Osteocyte (in vitro differentiated cells): Measurements from ENCODE around the gene GRIN2B. TPM values are rescaled to one million over a fixed set of nuclear protein-coding genes. Genes with fewer than 3 reads are reported as not detected.

Source experiments
- DNase-seq: peaks from one replicate; pipeline ENCODE4 v3.0.0; 2021; ENCODE audit warnings: mixed read lengths; ENCODE audit not compliant: unreplicated experiment; ENCODE audit errors: extremely low spot score
- H3K27ac Mint-ChIP-seq: one replicate; pipeline ENCODE4 v1.8.0; 2021; ENCODE audit warnings: mild to moderate bottlenecking, mixed read lengths; ENCODE audit not compliant: unreplicated experiment
- H3K27me3 Mint-ChIP-seq: one replicate; pipeline ENCODE4 v1.8.0; 2021; ENCODE audit warnings: mixed read lengths; ENCODE audit not compliant: unreplicated experiment
- H3K36me3 Mint-ChIP-seq: one replicate; pipeline ENCODE4 v1.8.0; 2021; ENCODE audit warnings: mixed read lengths; ENCODE audit not compliant: unreplicated experiment
- H3K4me1 Mint-ChIP-seq: one replicate; pipeline ENCODE4 v1.8.0; 2021; ENCODE audit warnings: mixed read lengths; ENCODE audit not compliant: unreplicated experiment
- H3K4me3 Mint-ChIP-seq: one replicate; pipeline ENCODE4 v1.8.0; 2021; ENCODE audit warnings: mild to moderate bottlenecking, moderate library complexity, mixed read lengths; ENCODE audit not compliant: unreplicated experiment
- H3K9me3 Mint-ChIP-seq: one replicate; pipeline ENCODE4 v1.8.0; 2021; ENCODE audit warnings: mixed read lengths; ENCODE audit not compliant: unreplicated experiment
- CTCF ChIP-seq: fragments of 200-600 bp; sonication (generic); IDR thresholded peaks from 2 replicates; pipeline ENCODE4 v1.5.0; 2021; ENCODE audit warnings: antibody characterized with exemption, mild to moderate bottlenecking, moderate library complexity
- total RNA-seq: library from RNA; stranded (reverse); gene quantifications from 2 replicates; pipeline ENCODE4 v1.2.1, GENCODE V29; 2021

Gene GRIN2B
- total RNA-seq, 1 donor from 2014 or later, result not detected

DNA sequence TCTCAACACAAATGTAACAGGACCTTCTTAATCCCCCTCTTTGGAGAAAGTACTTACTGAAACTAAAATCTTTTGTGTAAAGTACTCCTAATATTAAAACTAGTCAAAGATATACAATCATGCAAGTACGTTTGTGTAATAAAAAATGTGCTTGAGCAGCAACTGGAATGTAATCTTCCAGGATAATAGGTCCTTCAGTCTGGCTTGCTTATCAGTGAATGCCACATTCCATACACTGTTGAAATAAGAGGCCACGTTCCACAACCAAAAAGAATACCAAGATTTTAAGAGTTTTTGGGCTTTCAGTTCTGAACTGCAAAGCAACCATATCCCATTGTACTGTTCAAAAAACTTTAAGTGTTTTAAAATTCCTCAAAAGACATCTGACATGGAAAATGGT lies 26.2 kb upstream of the GRIN2B start:
- no peaks in the 10 kb centered on the region for H3K4me1 Mint-ChIP-seq
- peaks cover 29% of the 10 kb centered on the region for H3K9me3 Mint-ChIP-seq
- H3K4me3 Mint-ChIP-seq, result no peak overlapping the region
- TF ChIP-seq CTCF, result no peak
- no peaks in the 10 kb centered on the region for H3K36me3 Mint-ChIP-seq
- no peaks in the 10 kb centered on the region for H3K27me3 Mint-ChIP-seq
- no peak for DNase-seq
- H3K27ac Mint-ChIP-seq, result no peak overlapping the region

DNA sequence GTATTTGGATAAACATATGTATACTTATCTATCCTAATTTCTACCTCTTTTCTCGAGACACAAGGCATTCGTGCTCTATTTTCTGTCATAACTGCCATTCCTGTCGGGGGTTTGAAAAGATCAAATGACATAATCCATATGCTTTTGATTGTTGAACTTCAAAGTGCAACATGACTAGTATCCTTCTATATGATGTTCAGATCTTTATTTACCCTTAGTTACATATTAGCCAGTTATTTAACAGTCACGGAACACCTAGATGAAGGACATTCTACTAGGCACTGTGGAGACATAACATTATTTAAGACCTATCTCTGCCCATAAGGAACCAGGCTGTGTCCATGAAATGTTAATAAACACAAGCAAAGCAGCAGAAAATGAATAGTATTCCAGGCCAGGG lies 11.2 kb upstream of the GRIN2B start:
- no peak overlapping the region for H3K4me3 Mint-ChIP-seq
- H3K9me3 Mint-ChIP-seq, result no peaks in the 10 kb centered on the region
- no peak for TF ChIP-seq CTCF
- H3K27ac Mint-ChIP-seq, result no peak overlapping the region
- H3K27me3 Mint-ChIP-seq, result no peaks in the 10 kb centered on the region
- H3K36me3 Mint-ChIP-seq, result no peaks in the 10 kb centered on the region
- no peak for DNase-seq
- H3K4me1 Mint-ChIP-seq, result no peaks in the 10 kb centered on the region

- H3K27me3 Mint-ChIP-seq, result no peaks in the 10 kb centered on the region
- no peaks in the 10 kb centered on the region for H3K36me3 Mint-ChIP-seq
- DNase-seq, result no peak
- H3K9me3 Mint-ChIP-seq, result no peaks in the 10 kb centered on the region
- no peaks in the 10 kb centered on the region for H3K4me1 Mint-ChIP-seq
- no peak overlapping the region for H3K27ac Mint-ChIP-seq
- no peak for TF ChIP-seq CTCF
- no peak overlapping the region for H3K4me3 Mint-ChIP-seq
These were observed 10.7 kb upstream of the GRIN2B start for GRCh38 chr12:13992106-13992505.

GRCh38 chr12:13986031-13986430 lies 4.6 kb upstream of the GRIN2B start:
- peaks cover 4% of the 10 kb centered on the region for H3K4me1 Mint-ChIP-seq
- DNase-seq, result no peak
- no peak for TF ChIP-seq CTCF
- no peak overlapping the region for H3K27ac Mint-ChIP-seq
- peaks cover 24% of the 10 kb centered on the region for H3K27me3 Mint-ChIP-seq
- H3K36me3 Mint-ChIP-seq, result no peaks in the 10 kb centered on the region
- H3K4me3 Mint-ChIP-seq, result no peak overlapping the region
- H3K9me3 Mint-ChIP-seq, result no peaks in the 10 kb centered on the region

DNA sequence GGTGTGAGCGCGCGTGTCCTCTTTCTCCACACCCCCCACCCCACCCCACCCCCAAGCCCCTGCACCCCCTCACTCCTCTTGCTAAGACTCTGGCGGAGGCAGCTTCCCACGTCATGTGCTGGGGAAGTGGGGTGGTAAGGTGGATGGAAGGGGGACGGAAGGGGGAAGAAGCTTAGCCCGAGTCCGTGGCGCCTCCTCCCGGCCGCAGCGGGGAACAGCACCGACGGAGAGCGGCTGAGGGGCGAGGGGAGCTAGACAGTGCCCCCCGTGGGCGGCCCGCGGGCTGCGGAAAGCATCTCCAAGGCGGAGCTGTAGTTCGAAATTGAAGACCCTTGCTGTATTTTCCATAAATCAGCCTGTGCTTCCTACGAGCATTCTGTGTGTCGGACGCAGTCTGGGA lies 588 bp upstream of the GRIN2B start:
- Mint-ChIP-seq H3K4me3 (no peak overlapping the region), H3K9me3 (no peaks in the 10 kb centered on the region), H3K36me3 (peaks cover 2% of the 10 kb centered on the region), H3K4me1 (peaks cover 17% of the 10 kb centered on the region), H3K27me3 (peaks cover 48% of the 10 kb centered on the region), H3K27ac (no peak overlapping the region)
- peak; percentile 14 for TF ChIP-seq CTCF
- no peak for DNase-seq
